ENCODE measurements around the gene SLC12A3.
"Not testable (repeated sequence)": the region's sequence is repeated elsewhere in the genome, so short reads cannot be mapped to it uniquely, and the experiment has no call there.

SLC12A3 gene

DNA sequence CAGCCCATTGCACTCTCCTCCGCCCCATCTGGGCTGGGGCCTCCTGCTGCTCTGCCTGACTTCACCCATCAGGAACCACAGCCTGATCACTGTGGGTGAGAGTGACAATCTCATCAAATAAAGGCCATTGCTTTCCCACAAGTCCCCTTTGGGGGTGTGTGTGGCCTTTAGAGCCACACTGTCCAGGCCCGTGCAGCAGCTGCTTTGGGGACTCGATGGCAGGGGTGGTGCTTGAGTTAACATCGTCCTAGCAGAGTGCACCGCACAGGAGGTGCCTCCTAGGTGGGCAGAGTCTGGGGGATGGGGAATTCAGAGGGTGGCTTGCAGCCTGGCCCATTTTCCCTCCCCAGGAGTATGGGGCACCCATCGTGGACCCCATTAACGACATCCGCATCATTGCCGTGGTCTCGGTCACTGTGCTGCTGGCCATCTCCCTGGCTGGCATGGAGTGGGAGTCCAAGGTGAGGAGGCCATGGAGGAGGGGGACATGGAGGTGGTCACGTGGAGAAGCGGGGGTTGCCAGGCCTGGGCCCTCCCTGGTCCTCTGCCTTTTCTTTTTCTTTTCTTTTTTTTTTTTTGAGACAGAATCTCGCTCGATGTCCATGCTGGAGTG is 5.4 kb downstream of the SLC12A3 start:
- no peak for FAIRE-seq

- FAIRE-seq, result no peak
Measured at GRCh38 chr16:56871172-56871593, 6.2 kb downstream of the SLC12A3 start.

DNA sequence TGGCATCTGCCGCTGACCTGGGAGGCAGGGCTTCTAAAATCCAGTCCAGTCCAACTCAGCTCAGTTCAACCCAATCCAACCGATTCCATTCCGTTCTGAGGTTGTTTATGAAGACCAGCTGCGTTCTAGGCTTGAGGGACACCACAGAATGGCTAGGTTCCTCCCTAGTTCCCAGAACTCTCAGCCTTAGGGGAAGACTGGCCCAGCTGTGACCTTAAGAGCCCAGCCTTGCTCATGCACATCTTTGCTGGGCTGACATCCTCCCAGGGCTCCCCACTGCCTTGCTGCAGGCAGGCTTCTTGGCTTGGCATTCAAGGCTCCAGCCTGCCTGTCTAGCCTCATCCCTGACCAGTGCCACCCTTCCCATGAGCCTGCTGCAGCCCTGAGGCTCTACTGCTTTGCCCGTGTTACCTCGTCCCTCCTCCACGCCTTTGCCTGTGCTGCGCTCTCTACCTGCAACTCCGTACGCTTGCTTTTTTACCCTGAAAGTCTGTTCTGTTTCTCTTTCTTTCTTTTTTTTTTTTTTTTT is 7.9 kb downstream of the SLC12A3 start:
- no peak for FAIRE-seq

GRCh38 chr16:56874800-56875199 is 9.8 kb downstream of the SLC12A3 start:
- no peak for FAIRE-seq

GRCh38 chr16:56876048-56876447 is 11.0 kb downstream of the SLC12A3 start:
- FAIRE-seq, result no peak

DNA sequence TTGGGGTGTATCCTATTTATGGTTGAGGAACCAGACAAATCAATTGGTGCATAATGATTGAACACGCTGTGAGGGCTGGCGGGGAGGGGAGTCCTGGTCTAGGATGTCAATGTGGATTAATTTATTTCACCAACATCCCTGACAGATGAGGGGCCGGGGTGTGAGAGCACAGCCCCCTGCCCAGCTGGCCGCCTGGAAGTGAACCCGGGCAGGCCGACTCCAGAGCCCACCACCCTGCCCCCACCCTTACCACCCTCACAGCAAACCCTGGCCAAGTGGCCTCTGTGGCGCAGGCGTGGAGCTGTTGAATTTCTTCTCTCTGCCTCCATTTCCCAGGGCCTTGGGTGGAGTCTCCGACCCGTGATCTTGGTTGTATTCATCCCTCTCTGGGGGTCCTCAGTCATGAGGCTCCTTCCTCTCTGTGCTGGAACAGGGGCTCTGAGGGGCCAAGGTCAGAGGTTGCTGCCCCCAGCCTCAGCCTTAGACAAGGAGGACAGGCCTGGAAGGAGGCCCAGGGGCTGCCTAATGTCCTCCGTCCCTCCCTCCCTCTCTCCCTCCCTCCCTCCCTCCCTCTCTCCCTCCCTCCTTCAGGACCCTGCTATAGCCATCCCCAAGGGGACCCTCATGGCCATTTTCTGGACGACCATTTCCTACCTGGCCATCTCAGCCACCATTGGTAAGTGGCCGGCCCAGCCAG is 12.6 kb downstream of the SLC12A3 start:
- no peak for FAIRE-seq

DNA sequence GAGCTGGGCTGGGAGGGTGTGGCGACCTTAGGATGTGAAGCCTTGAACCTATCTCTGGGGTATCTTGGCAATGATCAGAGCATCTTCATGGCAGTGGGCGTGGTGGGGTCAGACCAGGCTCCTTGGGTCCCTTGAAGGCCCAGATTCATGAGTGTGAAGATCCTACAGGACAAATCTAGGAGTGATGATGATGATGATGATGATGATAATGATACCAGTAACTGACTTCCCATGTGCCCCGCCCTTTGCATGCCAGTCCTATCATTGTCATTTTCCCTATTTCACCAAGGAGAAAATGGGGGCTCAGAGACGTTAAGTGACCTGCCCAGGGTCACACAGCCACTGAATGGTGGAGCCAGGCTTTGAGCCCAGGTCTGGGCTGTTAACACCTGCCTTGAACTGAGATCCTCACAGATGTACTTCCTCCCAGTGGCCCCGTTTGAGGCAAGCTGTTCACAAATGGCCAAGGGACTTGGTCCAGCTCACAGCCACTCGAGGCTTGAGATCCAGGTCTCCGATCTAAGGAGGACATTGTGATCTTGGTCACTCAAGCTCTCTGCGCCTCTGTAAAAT is 13.4 kb downstream of the SLC12A3 start:
- no peak for FAIRE-seq

GRCh38 chr16:56879276-56879675 is 14.3 kb downstream of the SLC12A3 start:
- no peak for FAIRE-seq

GRCh38 chr16:56880176-56880575 is 15.2 kb downstream of the SLC12A3 start:
- no peak for FAIRE-seq

DNA sequence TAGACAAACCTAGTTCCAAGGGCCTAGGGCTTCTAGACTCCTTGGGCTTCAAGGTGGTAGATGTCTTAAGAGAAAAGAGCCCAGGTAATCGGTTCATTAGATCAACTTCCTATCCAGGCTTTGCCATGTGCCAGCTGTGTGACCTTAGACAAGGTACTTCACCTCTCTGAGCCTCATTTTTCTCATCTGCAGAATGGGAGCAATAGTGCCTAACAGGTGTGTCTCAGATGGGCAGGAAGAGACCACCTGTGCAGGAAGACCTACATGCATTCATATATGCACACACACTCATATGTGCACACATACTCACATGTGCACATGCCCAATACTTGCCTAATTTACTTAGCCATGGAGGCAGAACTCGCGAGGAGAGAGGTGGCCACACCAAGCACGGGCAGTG is 15.7 kb downstream of the SLC12A3 start:
- FAIRE-seq, result no peak

GRCh38 chr16:56882077-56882800 is 17.2 kb downstream of the SLC12A3 start:
- FAIRE-seq, result no peak

DNA sequence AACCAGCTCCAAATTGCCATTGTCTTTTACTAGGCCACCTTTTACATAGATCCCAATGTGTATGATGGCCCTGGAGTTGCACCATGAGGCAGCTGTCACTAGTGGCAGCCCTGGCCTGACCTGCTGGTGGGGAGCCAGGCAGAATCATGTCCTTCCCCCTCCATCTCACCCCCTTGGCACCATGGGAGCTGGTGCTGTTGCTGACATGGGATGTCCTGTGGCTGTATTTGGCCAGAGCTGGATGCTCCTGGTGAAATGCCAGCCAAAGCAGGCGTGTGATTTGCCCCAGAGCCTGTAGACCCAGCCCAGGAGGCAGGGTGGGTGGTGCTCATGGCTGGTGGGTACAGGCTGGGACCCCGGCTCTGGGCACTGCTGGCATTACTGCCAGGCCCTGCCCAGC is 18.6 kb downstream of the SLC12A3 start:
- FAIRE-seq, result no peak

- no peak for FAIRE-seq
Measured at GRCh38 chr16:56884026-56884582, 19.1 kb downstream of the SLC12A3 start.

DNA sequence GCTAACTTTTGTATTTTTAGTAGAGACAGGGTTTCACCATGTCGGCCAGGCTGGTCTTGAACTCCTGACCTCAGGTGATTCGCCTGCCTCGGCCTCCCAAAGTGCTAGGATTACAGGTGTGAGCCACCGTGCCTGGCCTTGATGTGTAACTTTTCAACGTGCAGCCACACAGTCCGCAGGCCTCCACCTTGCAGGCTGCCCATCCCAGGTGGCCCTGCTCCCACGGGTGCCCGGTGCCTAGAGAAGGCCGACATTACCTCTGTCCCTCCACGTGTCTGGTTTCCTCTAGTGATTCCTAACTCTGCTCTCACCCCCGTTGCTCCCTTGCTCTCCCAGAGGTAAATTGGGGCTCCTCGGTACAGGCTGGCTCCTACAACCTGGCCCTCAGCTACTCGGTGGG is 19.9 kb downstream of the SLC12A3 start:
- FAIRE-seq, result not testable (repeated sequence)

DNA sequence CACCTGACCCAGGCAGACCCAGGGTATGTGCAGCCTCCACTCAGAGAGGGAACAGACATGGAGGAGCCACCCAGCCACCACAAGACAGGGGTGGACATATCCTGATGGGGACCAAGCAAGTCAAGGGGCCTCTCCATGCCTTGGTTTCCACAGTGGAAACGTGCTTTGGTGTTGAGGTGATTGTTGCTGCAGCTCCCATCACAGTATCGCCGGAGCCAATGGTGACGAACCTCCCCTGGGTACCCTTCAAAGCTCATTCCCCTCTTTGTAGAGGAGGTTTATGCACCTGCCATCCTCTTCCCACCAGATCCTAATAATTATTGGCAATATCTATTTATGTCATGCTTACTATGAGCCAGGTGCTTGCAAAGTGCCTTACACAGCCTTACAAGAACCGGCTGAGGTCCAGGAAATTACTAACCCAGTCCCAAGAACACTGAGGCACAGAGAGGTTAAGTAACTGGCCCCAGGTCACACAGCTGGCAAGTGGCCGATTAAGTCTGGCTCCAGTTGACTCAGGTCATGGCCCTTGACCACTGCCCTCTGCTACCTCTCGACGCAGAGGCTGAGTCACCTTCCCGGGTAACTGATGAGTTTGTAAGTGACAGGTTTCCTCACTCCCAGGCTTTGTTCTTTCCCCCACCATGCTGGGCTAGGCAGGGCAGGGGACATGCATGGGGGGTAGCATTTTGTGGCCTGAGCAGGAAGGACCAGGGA is 20.6 kb downstream of the SLC12A3 start:
- no peak for FAIRE-seq

DNA sequence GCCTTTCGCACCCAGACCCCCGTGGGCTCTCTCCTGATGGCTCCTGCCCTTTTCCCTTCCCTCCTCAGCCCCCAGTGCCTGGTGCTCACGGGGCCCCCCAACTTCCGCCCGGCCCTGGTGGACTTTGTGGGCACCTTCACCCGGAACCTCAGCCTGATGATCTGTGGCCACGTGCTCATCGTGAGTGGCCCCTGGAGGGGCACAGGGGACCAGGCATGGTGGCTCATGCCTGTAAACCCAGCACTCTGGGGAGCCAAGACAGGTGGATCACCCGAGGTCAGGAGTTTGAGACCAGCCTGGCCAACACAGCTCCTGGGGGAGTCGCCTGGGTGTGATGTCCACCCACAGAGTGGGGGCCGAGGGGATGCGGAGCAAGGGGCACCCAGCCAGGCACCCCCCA is 21.3 kb downstream of the SLC12A3 start:
- no peak for FAIRE-seq

DNA sequence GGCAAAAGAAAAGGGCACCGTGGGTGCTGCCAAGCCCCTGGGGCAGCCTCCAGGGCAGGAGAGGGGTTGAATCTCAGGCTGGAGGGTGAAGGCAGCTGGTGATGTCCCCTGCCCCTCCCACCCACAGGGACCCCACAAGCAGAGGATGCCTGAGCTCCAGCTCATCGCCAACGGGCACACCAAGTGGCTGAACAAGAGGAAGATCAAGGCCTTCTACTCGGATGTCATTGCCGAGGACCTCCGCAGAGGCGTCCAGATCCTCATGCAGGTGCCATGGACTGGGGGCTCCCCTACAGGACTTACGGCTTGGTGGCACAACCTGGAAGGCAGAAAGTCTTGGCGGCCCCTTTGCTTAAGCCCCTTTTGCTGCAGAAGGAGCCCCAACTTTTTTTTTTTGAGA is 21.8 kb downstream of the SLC12A3 start:
- FAIRE-seq, result no peak

DNA sequence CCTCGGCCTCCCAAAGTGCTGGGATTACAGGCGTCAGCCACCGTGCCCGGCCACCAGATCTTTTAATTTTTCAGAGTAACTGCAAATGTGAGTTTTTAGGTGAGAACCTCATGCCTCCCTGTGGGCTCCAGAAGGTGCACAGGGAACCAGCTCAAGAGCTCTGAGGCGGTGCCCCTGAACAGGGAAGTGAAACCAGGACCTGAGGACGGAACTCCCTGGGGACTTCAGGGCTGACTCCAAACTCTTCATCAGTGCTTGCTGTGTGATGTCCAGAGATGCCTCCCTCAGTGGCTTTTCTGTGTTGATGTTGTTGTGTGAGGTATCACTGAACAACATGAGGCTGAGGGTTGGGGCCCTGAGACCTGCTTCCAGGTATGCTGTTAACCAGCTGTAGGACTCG is 23.8 kb downstream of the SLC12A3 start:
- FAIRE-seq, result no peak

GRCh38 chr16:56889206-56889605 is 24.2 kb downstream of the SLC12A3 start:
- no peak for FAIRE-seq

DNA sequence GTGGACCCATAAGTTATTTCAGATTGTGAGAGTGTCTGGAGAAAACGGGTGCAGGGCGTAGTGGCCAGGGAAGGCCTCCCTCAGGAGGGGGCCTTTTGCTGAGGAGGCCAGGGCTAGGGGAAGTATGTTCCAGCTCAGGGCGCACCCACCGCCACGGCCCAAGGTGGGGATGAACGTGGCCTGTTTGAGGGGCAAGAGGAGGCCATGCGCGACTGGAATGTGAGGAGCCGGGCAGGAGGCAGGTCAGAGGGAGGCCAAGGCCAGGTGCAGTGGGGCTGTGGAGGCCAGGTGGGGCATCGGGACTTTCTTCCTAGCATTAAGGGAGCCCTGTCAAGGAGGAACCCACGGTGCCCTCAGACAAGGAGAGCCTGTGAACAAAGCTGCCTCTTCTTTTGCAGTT is 26.7 kb downstream of the SLC12A3 start:
- FAIRE-seq, result no peak

DNA sequence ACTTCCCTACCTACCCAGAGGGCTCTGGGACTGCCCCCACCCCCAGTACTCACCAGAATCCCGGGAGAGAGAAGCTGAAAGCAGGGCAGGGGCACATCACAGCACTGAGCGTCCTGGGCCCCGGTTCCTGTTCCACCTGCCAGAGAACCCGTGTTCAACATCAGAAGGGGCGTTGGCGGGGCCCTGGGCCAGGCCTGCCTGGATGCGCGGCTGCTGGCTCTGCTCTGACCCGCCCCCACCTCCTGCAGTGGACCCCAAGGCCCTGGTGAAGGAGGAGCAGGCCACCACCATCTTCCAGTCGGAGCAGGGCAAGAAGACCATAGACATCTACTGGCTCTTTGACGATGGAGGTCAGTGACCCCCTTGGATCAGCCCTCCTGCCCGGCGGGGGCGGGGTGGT is 27.7 kb downstream of the SLC12A3 start:
- FAIRE-seq, result no peak

GRCh38 chr16:56894331-56894917 is 29.4 kb downstream of the SLC12A3 start:
- FAIRE-seq, result no peak

Data from islet of Langerhans (tissue), 1 donor.